NCI-H1105 (cell line): ENCODE measurements around the gene TRAF2.
A peak's percentile ranks its signal among the peaks of the same experiment; 100 is the strongest.
"Not testable (repeated sequence)": the region's sequence is repeated elsewhere in the genome, so short reads cannot be mapped to it uniquely, and the experiment has no call there.

Experiments used
- DNase-seq: peaks from one replicate; lab custom pipeline; 2025; lab: John Stamatoyannopoulos, UW

TRAF2 gene, protein sequence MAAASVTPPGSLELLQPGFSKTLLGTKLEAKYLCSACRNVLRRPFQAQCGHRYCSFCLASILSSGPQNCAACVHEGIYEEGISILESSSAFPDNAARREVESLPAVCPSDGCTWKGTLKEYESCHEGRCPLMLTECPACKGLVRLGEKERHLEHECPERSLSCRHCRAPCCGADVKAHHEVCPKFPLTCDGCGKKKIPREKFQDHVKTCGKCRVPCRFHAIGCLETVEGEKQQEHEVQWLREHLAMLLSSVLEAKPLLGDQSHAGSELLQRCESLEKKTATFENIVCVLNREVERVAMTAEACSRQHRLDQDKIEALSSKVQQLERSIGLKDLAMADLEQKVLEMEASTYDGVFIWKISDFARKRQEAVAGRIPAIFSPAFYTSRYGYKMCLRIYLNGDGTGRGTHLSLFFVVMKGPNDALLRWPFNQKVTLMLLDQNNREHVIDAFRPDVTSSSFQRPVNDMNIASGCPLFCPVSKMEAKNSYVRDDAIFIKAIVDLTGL

GRCh38 chr9:136885950-136886578 lies at the start of gene TRAF2:
Gene TRAF2 (plus strand): TSS chr9:136886516. CDS start chr9:136898741, 12,225 bp downstream.
- DNase-seq = peak; percentile 93

DNA sequence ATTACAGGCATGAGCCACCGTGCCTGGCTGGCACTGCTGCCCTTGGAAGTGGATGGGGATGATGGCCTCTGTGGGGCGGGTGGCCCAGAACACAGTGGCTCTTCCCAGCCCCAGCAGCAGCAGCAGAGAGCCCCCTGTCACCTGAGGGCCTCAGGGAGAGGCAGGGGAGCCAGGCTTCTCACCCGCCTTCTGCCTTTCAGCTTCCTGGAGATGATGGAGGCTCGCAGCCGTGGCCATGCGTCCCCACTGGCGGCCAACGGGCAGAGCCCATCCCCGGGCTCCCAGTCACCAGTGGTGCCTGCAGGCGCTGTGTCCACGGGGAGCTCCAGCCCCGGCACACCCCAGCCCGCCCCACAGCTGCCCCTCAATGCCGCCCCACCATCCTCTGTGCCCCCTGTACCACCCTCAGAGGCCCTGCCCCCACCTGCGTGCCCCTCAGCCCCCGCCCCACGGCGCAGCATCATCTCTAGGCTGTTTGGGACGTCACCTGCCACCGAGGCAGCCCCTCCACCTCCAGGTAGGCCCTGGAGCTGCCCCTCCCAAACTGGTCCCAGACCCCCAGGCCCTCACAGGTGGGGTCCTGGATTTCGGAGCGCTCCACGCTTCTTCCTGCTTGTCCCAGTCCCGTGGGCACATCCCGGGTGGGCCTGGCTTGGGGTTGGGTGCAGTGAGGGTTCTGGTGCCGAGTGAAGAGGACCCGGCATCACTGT lies 49.0 kb upstream of the TRAF2 start:
- DNase-seq = no peak

DNA sequence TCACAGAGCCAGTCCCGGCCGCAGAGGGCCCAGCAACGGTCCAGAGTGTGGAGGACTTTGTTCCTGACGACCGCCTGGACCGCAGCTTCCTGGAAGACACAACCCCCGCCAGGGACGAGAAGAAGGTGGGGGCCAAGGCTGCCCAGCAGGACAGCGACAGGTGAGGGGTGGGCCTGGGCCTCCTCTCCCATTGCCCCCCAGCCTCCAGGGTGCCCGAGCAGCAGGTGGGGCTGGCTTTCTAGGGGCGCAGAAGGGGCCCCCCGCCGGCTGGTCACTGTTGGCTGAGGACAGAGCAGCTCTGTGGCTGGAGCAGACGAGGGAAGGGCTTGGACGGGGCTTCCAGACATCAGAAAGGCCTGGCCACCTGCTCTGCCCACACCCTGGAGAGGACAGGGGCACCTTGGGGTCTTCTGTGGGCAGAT lies 48.4 kb upstream of the TRAF2 start:
- not testable (repeated sequence) for DNase-seq

- no peak for DNase-seq
Measured at GRCh38 chr9:136838314-136839228, 47.7 kb upstream of the TRAF2 start.

DNA sequence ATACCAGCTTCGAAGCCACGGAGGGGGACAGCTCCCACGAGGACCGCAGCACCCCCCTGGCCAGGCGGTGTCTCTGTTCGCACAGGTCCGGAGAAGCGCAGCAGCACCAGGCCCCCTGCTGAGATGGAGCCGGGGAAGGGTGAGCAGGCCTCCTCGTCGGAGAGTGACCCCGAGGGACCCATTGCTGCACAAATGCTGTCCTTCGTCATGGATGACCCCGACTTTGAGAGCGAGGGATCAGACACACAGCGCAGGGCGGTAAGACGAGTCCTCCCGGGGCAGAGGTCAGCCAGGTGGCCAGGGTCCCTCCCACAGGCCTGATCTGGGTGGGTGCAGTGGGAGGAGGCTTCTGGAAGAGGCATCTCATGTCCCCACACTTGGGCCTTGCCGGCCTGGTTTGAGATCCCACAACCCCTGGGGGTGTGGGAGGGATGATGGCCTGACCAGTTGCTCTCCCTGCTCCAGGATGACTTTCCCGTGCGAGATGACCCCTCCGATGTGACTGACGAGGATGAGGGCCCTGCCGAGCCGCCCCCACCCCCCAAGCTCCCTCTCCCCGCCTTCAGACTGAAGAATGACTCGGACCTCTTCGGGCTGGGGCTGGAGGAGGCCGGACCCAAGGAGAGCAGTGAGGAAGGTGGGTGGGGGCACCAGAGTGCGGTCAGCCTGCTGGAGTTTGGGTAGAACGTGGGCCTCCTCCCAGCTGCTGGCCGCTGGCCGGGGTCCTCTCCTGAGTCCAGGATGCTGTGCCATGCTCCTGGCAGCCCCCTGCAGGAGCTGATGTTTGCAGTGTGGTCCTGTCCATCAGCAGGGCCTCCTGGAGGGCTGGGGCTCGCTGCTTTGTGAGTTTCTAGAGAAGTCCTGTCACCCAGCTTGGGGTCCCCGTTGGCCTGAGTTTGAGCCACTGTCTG lies 46.8 kb upstream of the TRAF2 start:
- no peak for DNase-seq

DNA sequence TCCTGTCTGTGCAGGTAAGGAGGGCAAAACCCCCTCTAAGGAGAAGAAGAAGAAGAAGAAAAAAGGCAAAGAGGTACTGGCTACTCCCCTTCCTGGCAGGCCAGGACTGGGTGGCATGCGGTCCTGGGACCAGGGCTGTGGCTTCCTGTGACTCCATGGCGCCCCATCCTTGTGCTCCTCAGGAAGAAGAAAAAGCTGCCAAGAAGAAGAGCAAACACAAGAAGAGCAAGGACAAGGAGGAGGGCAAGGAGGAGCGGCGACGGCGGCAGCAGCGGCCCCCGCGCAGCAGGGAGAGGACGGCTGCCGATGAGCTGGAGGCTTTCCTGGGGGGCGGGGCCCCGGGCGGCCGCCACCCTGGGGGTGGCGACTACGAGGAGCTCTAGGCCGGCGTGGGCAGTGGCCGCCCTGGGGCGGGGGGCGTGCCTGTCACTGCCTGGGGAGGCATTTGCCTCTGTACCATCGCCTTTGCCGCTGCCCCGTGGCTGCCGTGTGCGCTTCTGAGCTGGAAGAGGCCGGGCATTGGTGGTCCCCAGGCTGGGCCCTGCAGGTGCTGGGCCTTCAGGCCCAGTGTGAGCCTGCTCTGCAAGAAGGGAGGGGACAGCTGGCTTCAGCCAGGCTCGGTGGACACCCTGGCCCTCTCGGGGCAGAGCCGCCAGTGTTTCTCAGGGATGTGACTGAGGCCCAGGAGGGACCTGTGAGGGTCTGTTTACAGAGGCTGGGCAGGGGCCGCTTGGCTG lies 46.0 kb upstream of the TRAF2 start:
- no peak for DNase-seq

GRCh38 chr9:136840877-136841645 lies 45.3 kb upstream of the TRAF2 start:
- DNase-seq = peak; percentile 68

DNA sequence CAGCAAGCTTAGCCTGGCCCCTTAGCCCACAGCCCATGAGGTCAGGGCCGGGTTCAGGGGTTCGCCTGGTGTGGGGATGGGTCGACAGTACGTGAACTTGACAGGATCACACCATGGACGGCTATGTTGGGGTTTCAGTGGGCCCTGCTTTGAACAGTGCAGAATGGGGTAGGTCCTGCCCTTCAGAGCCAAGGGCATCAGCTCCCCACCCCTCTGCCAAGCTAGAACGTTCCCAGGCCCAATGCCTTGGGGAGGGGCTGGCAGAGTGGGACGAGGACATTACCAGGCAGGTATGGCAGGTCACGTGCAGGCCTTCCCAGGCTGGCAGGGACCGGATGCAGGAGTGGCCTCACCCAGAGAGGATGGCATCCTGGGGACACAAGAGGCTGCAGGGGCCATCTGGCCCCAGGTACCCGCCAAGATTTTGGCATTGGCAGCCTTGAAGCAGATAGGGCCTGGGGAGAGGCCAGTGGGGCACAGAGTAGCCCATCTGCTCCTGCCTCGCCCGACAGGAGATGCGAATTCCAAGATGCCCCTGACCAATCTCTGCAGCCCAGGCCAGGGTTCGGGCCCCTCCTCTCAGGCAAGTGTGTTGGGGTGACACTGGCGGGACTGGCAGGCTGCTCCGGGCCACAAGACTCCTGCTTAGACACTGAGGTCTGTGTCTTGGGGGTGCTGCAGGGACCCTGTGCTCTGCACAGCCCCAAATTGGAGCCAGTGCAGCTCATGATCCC lies 44.5 kb upstream of the TRAF2 start:
- not testable (repeated sequence) for DNase-seq

- peak; percentile 49 for DNase-seq
Measured at GRCh38 chr9:136842380-136842948, 43.9 kb upstream of the TRAF2 start, which contains the start of gene AJM1. Gene AJM1 (plus strand): TSS chr9:136842478. CDS start chr9:136844415, 1,937 bp downstream.

- not testable (repeated sequence) for DNase-seq
Measured at GRCh38 chr9:136843159-136843800, 43.0 kb upstream of the TRAF2 start.

GRCh38 chr9:136843801-136844740 lies 42.2 kb upstream of the TRAF2 start:
- not testable (repeated sequence) for DNase-seq

GRCh38 chr9:136844761-136845464 lies 41.4 kb upstream of the TRAF2 start:
- no peak for DNase-seq

DNA sequence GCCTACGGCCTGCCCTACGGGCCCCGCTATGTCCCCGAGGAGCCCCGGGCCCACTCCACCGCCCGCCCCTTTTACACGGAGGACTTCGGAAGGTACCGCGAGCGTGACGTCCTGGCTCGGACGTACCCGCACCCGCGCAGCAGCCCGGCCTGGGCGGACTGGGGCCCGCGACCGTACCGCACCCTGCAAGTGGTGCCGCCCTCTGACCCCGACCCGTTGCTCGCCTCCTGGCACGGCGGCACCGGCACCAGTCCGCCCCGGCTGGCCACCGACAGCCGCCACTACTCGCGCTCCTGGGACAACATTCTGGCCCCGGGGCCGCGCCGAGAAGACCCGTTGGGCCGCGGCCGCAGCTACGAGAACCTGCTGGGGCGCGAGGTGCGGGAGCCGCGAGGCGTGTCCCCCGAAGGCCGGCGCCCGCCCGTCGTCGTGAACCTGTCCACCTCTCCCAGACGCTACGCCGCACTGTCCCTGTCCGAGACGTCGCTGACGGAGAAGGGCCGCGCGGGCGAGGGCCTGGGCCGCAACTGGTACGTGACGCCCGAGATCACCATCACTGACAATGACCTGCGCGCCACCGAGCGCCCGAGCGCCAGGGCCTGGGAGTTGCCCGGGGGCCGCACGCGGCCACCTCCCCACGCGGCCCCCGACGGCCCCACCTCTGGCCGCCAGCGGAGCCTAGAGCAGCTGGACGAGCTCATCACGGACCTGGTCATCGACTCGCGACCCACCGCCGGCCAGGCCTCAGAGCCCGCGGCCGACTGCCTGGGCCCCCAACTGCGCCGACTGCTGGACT lies 40.7 kb upstream of the TRAF2 start:
- no peak for DNase-seq

DNA sequence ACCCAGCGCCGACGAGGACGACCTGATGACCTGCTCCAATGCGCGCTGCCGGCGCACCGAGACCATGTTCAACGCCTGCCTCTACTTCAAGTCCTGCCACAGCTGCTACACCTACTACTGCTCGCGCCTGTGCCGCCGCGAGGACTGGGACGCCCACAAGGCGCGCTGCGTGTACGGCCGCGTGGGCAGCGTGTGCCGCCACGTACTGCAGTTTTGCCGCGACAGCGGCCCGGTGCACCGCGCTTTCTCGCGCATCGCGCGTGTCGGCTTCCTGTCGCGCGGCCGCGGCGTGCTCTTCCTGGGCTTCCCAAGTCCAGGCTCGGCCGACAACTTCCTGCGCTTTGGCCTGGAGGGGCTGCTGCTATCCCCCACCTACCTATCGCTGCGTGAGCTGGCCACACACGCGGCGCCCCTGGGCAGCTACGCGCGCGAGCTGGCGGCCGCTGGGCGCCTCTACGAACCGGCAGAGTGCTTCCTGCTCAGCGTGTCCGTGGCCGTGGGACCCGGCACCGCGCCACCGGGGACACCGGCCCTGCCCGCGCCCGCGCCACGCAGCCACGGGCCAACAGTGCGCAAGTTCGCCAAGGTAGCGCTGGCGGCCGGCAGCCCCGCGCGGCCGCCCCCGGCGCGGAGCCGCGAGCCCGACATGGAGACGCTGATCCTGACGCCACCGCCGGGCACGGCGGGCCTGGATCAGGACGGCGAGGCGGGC lies 39.8 kb upstream of the TRAF2 start:
- DNase-seq = no peak
